OCI-LY1 (cell line): Measurements from ENCODE around the gene PDIK1L.
A peak's percentile ranks its signal among the peaks of the same experiment; 100 is the strongest.

Experiments used
- H2AFZ ChIP-seq: fragments of 200-600 bp; sonication (generic), shearing (Covaris generic); 2 replicates; pipeline ENCODE4 v1.6.0; 2014; ENCODE audit warnings: antibody characterized with exemption, mild to moderate bottlenecking, low read length
- H3F3A ChIP-seq: fragments of 200-600 bp; sonication (generic), shearing (Covaris generic); 2 replicates; pipeline ENCODE4 v1.6.0; 2014; ENCODE audit warnings: mild to moderate bottlenecking, antibody characterized with exemption, low read length, moderate library complexity; ENCODE audit not compliant: insufficient read depth
- H3K27ac ChIP-seq: fragments of 200-600 bp; sonication (generic); 2 replicates; pipeline ENCODE4 v1.5.1; 2014; ENCODE audit warnings: low read length, mixed run types, mild to moderate bottlenecking, low read depth; ENCODE audit not compliant: poor library complexity, severe bottlenecking
- H3K27me3 ChIP-seq: fragments of 200-600 bp; sonication (generic); 2 replicates; pipeline ENCODE4 v1.6.0; 2014; ENCODE audit warnings: antibody characterized with exemption, mild to moderate bottlenecking, low read length, moderate library complexity; ENCODE audit not compliant: insufficient read depth
- H3K36me3 ChIP-seq: fragments of 200-600 bp; sonication (generic); 2 replicates; pipeline ENCODE4 v1.6.1; 2014; ENCODE audit warnings: mild to moderate bottlenecking, antibody characterized with exemption, low read length, moderate library complexity, mixed read lengths; ENCODE audit not compliant: insufficient read depth
- H3K4me1 ChIP-seq: fragments of 200-600 bp; sonication (generic); 2 replicates; pipeline ENCODE4 v1.5.1; 2014; ENCODE audit warnings: mild to moderate bottlenecking, low read length, moderate library complexity; ENCODE audit not compliant: insufficient read depth, severe bottlenecking
- H3K4me2 ChIP-seq: fragments of 200-600 bp; sonication (generic), shearing (Covaris generic); 2 replicates; pipeline ENCODE4 v1.6.1; 2014; ENCODE audit warnings: low read length
- H3K4me3 ChIP-seq: fragments of 200-600 bp; sonication (generic); 2 replicates; pipeline ENCODE4 v1.5.1; 2014; ENCODE audit warnings: low read length, low read depth, mild to moderate bottlenecking, mixed read lengths; ENCODE audit not compliant: poor library complexity, severe bottlenecking
- H3K79me2 ChIP-seq: fragments of 200-600 bp; shearing (Covaris generic); 2 replicates; pipeline ENCODE4 v1.6.1; 2016; ENCODE audit warnings: mixed run types, low read length, mixed read lengths; ENCODE audit not compliant: insufficient read depth
- H3K9ac ChIP-seq: fragments of 200-600 bp; sonication (generic), shearing (Covaris generic); 2 replicates; pipeline ENCODE4 v1.6.1; 2014; ENCODE audit warnings: mild to moderate bottlenecking, low read length, mixed read lengths
- H3K9me2 ChIP-seq: fragments of 200-600 bp; sonication (generic), shearing (Covaris generic); 2 replicates; pipeline ENCODE4 v1.6.1; 2014; ENCODE audit warnings: low read depth, mild to moderate bottlenecking, low read length, mixed read lengths
- H3K9me3 ChIP-seq: fragments of 200-600 bp; shearing (Covaris generic); 2 replicates; pipeline ENCODE4 v1.6.1; 2014; ENCODE audit warnings: low read length, mixed read lengths
- H4K20me1 ChIP-seq: fragments of 200-600 bp; sonication (generic), shearing (Covaris generic); 2 replicates; pipeline ENCODE4 v1.6.0; 2016; ENCODE audit warnings: mild to moderate bottlenecking, low read length; ENCODE audit not compliant: insufficient read depth
- CTCF ChIP-seq: fragments of 200-600 bp; sonication (generic), shearing (Covaris generic); IDR thresholded peaks from 2 replicates; pipeline ENCODE4 v1.5.1; 2017; ENCODE audit warnings: mild to moderate bottlenecking, antibody characterized with exemption, low read length, moderate library complexity, mixed read lengths
- EZH2 ChIP-seq: fragments of 200-600 bp; sonication (generic), shearing (Covaris generic); IDR thresholded peaks from 2 replicates; pipeline ENCODE4 v1.8.0; 2017; ENCODE audit warnings: borderline replicate concordance, mixed run types, mild to moderate bottlenecking, antibody characterized with exemption, low read length, moderate library complexity, mixed read lengths

Gene PDIK1L

GRCh38 chr1:26110731-26111529 is 694 bp upstream of the PDIK1L start:
- H3K36me3 ChIP-seq, result peaks cover 20% of the 10 kb centered on the region; the same call in 1 of the 2 replicates
- no peaks in the 10 kb centered on the region for H4K20me1 ChIP-seq
- no peaks in the 10 kb centered on the region for H3K79me2 ChIP-seq
- H3K9ac ChIP-seq, result peak overlapping the region; percentile 84
- peaks cover 3% of the 10 kb centered on the region; the same call in 1 of the 2 replicates for H3K27me3 ChIP-seq
- peak overlapping the region; percentile 75 for H3K4me3 ChIP-seq
- no peaks in the 10 kb centered on the region for H3K9me3 ChIP-seq
- no peak overlapping the region for H3K27ac ChIP-seq
- H3F3A ChIP-seq, result no peaks in the 10 kb centered on the region
- TF ChIP-seq CTCF, result no peak
- TF ChIP-seq EZH2, result no peak
- no peaks in the 10 kb centered on the region for H3K9me2 ChIP-seq
- peaks cover 35% of the 10 kb centered on the region for H3K4me1 ChIP-seq
- H3K4me2 ChIP-seq, result peak overlapping the region; percentile 83
- H2AFZ ChIP-seq, result no peak overlapping the region

- peaks cover 3% of the 10 kb centered on the region; the same call in 1 of the 2 replicates for H3K27me3 ChIP-seq
- H3K36me3 ChIP-seq, result peaks cover 28% of the 10 kb centered on the region; the same call in 1 of the 2 replicates
- TF ChIP-seq EZH2 (no peak), CTCF (no peak)
- H3K9me3 ChIP-seq, result no peaks in the 10 kb centered on the region
- no peaks in the 10 kb centered on the region for H4K20me1 ChIP-seq
- peak overlapping the region; percentile 81 for H3K9ac ChIP-seq
- H3K4me1 ChIP-seq, result peaks cover 35% of the 10 kb centered on the region
- H3K9me2 ChIP-seq, result no peaks in the 10 kb centered on the region
- H3K4me2 ChIP-seq, result peak overlapping the region; percentile 90
- H3K4me3 ChIP-seq, result peak overlapping the region; percentile 75
- no peaks in the 10 kb centered on the region for H3K79me2 ChIP-seq
- H2AFZ ChIP-seq, result no peak overlapping the region
- H3K27ac ChIP-seq, result peak overlapping the region; percentile 81
- no peaks in the 10 kb centered on the region for H3F3A ChIP-seq
These were observed 767 bp downstream of the PDIK1L start for GRCh38 chr1:26112407-26112775.

- H3K36me3 ChIP-seq, result peaks cover 46% of the 10 kb centered on the region
- no peak overlapping the region for H3K4me3 ChIP-seq
- no peaks in the 10 kb centered on the region for H3K9me2 ChIP-seq
- H3K79me2 ChIP-seq, result no peaks in the 10 kb centered on the region
- peak overlapping the region; percentile 90; the same call in 1 of the 2 replicates for H3K4me2 ChIP-seq
- H3K27ac ChIP-seq, result peak overlapping the region; percentile 81
- H4K20me1 ChIP-seq, result no peaks in the 10 kb centered on the region
- H2AFZ ChIP-seq, result no peak overlapping the region
- TF ChIP-seq EZH2, result no peak
- no peak for TF ChIP-seq CTCF
- peaks cover 3% of the 10 kb centered on the region; the same call in 1 of the 2 replicates for H3K27me3 ChIP-seq
- H3F3A ChIP-seq, result no peaks in the 10 kb centered on the region
- peaks cover 35% of the 10 kb centered on the region for H3K4me1 ChIP-seq
- H3K9me3 ChIP-seq, result no peaks in the 10 kb centered on the region
- H3K9ac ChIP-seq, result no peak overlapping the region; the same call in 1 of the 2 replicates
These were observed 2.7 kb downstream of the PDIK1L start for GRCh38 chr1:26114165-26114927.
